Stimulated activated naive CD4-positive, alpha-beta T cell (primary cell): ENCODE results near the gene FMO3.

Source experiments
- DNase-seq, 6 experiments: peaks; one replicate each; lab custom pipeline; 2025; lab: John Stamatoyannopoulos, UW

FMO3 gene

GRCh38 chr1:171116676-171117075 is 26.0 kb downstream of the FMO3 start:
- no peak for DNase-seq

DNA sequence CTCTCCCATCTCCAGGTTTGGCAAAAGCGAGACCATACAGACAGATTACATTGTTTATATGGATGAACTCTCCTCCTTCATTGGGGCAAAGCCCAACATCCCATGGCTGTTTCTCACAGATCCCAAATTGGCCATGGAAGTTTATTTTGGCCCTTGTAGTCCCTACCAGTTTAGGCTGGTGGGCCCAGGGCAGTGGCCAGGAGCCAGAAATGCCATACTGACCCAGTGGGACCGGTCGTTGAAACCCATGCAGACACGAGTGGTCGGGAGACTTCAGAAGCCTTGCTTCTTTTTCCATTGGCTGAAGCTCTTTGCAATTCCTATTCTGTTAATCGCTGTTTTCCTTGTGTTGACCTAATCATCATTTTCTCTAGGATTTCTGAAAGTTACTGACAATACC is 26.4 kb downstream of the FMO3 start:
- DNase-seq: no peak

DNA sequence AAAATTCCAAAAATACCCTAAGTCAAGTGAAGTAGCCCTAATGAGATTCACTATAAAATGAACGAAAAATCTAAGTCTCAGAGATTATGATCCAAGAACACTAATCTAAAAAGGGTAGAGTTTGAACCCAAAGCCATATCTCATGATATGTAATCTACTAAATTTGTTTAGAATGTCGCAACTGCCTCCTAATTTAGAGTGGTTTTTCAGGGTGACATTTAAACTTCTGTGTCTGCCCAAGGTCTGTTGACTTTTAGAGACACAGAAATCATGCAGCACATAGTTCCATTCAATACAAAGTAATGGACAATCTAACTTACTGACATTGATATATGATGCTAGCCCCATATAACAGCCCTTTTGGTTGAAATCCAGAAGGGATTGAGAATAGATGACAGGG is 28.9 kb downstream of the FMO3 start:
- no peak for DNase-seq

GRCh38 chr1:171122299-171122698 is 31.6 kb downstream of the FMO3 start:
- DNase-seq: no peak

- no peak for DNase-seq
Measured at GRCh38 chr1:171122893-171123292, 32.2 kb downstream of the FMO3 start.

DNA sequence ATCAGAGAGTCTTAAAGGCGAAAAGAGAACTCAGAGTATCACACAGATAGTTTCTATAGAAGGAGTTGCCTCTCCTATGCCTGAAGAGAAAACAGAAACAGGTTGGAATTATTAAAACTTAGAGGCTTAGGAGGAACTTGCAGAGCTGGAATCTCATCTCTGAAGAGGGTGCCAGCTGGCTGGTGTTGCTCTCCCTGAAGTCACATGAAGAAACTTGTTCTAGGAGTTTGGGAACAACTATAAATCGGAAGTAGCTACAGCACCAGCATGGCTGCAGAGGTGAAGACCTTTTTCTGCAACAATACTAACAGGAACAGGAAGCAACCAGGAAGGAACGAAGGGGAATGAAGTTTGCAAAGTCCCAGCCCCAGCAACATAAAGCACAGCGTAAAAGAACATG is 35.8 kb downstream of the FMO3 start:
- no peak for DNase-seq

DNA sequence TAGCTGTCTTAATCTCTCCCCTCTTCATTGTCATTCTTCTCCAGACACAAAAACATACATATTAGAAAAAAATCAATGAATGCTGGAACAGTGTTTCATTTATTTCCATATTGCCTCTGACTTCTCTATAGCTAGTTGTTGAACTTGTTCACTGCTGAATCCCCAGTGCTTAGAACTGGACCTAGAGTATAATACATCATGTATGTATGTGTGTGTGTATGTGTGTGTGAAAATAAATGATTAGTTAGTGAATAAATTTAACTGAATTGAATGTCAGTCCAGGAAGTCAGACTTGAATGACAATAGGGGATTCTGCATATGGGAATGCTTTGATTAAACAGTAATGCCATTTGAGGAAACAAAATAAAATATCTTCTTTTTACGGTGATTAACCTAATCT is 36.4 kb downstream of the FMO3 start:
- DNase-seq: no peak

GRCh38 chr1:171127501-171127900 is 36.8 kb downstream of the FMO3 start:
- DNase-seq: no peak

DNA sequence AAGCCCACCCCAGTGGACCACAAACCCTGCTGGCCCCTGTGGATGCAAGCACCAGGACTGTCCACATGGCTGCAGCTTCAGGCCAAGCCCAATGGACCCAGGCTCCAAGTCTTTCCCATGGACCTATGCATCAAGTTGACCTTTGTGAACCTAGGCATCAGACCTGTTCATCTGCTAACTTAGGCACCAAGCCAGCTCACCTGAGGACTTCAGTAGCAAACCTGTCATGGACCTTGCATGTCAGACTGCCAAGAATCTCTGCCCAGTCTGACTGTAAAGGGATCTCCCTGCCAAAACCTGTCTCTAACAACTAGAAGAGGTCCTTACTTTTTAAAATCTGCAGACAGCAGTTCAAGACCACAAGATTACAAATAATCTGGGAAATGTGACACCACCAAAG is 37.8 kb downstream of the FMO3 start:
- DNase-seq: no peak

DNA sequence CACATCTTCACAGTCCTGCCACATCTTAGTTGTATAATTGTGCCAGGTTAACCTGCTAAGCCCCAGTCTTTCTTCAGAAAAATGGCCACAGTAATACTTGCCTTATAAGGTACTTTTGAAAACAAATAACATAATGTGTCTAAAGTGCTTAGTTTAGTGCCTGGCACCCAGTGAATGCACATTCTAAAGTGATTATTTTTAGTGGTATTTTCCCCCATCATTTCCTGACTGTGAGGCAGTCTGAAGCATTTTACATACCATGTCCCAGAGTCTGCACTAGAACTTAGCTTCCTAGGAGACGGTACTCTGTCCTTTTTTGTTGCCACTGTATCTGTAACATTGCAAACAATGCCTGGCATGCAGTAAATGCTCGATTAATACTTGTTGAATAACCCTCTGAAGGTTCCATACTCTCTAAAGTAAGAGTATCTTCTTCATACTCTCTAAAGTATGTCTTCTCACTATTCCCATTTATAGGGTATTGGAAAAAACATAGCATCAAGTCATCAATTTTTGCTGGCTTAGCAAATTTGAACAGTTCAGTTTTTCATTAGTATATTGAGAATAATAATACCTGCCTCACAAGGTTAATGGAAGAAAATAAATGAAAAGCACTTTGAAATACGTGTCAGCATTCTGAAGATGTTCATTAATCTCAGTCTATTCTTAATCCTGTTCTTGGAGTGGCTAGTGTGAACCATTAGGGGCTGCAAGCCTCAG is 43.7 kb downstream of the FMO3 start:
- no peak for DNase-seq

GRCh38 chr1:171137580-171137979 is 46.9 kb downstream of the FMO3 start:
- no peak for DNase-seq

GRCh38 chr1:171138980-171139379 is 48.3 kb downstream of the FMO3 start:
- DNase-seq: no peak

DNA sequence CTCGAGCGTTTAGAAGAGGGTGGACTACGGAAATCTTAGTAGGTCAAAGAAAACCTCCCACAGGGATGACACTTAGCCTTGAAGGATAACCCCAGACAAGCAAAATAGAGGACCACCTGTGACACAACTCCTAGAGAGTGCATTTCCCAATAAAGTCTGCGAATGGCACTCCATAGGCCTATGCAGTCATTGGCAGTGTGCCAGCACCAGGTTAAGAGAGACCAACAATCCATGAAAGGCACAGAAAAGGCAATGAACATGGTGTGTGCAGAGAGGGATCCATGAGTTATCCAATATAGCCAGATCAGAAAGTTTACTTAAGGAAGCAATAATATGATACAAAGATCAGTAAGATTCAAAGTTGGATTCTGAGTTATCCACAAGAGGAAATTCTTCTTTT is 49.2 kb downstream of the FMO3 start:
- no peak for DNase-seq

DNA sequence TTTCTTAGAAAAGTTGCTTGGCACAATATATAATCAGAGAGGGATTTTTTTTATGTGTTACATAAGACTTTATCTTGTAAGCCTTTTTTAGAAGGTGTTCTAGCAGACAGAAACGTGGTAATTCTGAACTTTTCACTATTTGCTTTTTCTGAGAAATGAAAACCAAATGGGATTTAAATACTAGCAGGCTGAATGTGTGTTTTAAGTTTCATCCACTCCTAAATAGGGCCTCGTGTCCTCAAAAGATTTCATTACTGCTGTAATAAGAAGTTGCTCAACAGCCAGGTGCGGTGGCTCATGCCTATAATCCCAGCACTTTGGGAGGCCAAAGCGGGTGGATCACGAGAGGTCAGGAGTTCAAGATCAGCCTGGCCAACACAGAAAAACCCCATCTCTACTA is 49.7 kb downstream of the FMO3 start:
- DNase-seq: no peak

GRCh38 chr1:171140956-171141687 is 50.4 kb downstream of the FMO3 start:
- no peak for DNase-seq

DNA sequence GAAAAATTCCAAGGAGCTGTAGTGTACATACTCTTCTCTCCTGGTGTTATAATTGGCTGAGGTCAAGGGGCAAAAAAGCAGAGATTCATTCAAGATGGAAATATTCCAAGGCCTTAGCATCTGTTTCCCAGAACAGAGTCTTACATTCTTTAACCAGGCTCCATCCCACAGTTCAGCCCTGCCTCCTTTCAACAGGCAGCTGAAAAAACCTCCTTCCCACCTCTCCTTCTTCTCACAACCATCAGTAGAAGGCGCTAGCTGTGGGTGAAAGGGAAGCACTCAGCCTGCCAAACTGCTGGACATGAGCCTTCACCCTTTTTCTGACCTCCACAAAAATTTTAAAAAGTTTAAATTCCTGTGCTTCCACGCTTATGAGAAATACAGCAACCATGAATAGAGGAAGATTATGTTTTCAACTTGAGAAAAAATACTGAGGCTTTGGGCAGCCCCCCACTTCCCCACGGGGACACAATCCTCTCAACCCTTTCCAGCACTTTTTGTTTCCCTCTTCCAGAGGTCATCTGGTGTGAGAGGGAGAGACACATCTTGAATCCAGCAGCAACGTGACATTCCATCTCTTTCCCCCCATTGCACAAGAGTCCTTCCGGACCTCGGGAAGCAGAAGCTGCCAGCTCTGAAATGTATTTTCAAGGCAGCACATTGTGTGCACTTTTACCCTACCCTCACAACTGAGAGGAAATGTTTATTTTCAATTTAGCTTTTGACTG is 51.1 kb downstream of the FMO3 start:
- no peak for DNase-seq

DNA sequence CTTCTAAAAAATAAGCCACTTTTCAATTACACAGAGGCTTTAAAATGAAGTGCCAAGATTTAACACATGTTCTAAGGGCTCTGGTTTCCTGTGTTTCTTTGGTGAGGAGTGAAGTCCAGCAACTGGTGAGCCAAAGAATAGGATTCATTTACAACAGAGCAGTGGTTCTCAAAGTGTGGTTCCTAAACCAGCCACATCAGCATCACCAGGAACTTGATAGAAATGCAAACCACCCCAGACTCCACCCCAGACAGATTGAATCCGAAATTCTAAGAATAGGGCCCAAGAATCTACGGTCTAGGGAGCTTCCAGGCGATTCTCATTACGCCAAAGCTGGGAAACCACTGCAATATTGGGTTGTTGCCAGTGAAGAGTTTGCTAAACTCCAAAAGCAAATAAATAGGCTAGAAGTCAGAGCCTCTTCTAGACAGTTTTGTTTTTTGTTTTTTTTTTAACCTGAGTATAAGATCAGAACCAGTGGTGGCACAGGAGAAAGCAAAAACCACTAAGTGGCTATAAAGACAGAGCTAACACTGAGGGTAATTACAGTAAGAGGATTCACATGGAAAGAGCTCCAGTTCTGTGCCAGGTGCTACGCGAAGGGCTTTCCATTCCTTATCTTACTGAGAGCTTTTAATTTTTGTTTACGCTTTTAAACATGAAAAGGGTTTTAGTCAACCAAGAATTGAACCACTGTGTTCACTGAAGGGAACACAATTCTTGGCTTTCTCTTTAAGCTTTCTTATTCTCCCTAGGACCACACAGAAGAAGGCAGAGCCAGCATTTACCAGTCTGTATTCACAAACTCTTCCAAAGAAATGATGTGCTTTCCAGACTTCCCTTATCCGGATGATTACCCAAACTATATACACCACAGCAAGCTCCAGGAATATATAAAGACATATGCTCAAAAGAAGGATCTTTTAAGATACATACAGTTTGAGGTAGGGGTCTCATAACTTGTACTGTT is 52.0 kb downstream of the FMO3 start:
- no peak for DNase-seq

DNA sequence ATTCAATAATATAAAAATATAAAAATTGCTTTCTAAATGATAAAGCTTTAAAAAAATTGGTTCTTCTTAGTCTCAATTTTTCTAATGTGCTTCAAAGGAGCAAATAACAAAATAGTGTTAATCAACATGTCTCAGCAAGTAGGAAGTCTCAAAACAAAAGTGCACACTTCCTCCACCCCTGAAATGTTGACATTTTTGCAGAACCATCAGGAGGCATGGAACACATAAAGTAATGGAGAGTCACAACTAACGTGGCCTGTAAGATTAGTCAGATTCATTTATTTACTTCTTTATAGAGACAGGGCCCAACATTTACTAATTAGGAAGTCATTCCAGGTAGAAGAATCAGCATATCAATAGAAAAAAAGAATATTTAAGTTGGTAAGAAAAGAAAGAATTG is 59.5 kb downstream of the FMO3 start:
- no peak for DNase-seq

DNA sequence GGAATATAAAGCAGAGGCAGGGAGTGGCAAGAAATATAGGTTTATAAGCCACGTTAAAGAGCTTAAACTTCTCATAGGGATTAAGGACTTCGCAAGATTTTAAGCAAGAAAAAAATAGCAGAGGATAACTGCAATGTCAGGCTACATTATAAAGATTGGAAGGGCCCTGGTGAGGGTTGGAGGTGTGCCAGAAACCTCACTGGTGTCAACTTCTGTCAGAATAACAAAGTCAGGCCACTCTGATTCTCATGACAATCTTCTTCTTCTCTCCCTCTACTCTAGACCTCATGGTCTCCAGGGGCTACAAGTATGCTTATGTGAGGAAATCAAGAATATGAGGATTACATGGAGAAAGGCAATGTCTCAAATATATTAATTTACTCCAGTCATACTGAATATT is 61.8 kb downstream of the FMO3 start:
- no peak for DNase-seq

DNA sequence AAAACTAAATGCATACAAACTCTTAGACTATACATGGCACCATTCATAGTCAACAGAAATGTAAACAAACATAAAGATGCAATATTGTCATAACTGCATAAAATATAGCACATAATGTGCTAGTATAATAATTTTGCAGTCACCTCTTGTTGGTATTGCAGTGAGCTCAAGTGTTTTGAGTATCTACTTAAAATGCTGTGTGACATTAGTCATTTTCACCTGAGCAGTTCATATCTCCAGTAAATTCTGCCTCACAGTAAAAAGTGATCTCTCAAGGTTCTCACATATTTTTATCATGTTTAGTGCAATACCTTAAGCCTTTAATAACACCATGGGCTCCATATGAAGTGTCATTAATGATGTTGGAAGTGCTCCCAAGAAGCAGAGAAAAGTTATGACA is 64.8 kb downstream of the FMO3 start:
- DNase-seq: no peak

GRCh38 chr1:171158096-171158495 is 67.4 kb downstream of the FMO3 start:
- no peak for DNase-seq

- DNase-seq: no peak
Measured at GRCh38 chr1:171158551-171158950, 67.8 kb downstream of the FMO3 start.
